VCaP (cell line): Measurements from ENCODE around the gene CBFA2T3.

Experiments used
- H3K27ac ChIP-seq: fragments of 450-650 bp; 2 replicates; pipeline ENCODE4 v1.5.1; 2017
- CTCF ChIP-seq: fragments of 450-650 bp; conservative IDR thresholded peaks from 2 replicates; pipeline ENCODE4 v1.5.1; 2017; ENCODE audit warnings: mild to moderate bottlenecking, moderate library complexity

Gene CBFA2T3

GRCh38 chr16:88939245-88939971 is 37.6 kb downstream of the CBFA2T3 start:
- no peak overlapping the region for H3K27ac ChIP-seq
- no peak for TF ChIP-seq CTCF

GRCh38 chr16:88938777-88939244 is 38.2 kb downstream of the CBFA2T3 start:
- no peak overlapping the region for H3K27ac ChIP-seq
- TF ChIP-seq CTCF: no peak

GRCh38 chr16:88938119-88938776 is 38.8 kb downstream of the CBFA2T3 start:
- H3K27ac ChIP-seq: no peak overlapping the region
- TF ChIP-seq CTCF: no peak

- H3K27ac ChIP-seq: no peak overlapping the region
- TF ChIP-seq CTCF: no peak
Observed at GRCh38 chr16:88937206-88937621, 39.8 kb downstream of the CBFA2T3 start.

- no peak overlapping the region for H3K27ac ChIP-seq
Observed at GRCh38 chr16:88936556-88937205, 40.3 kb downstream of the CBFA2T3 start.

GRCh38 chr16:88936008-88936555 is 40.9 kb downstream of the CBFA2T3 start:
- H3K27ac ChIP-seq: no peak overlapping the region
- TF ChIP-seq CTCF: no peak

More at GRCh38 chr16:88936556-88937205, 40.3 kb downstream of the CBFA2T3 start:
- no peak for TF ChIP-seq CTCF
